ENCODE measurements around the gene NEDD9.

- no peak for TF ChIP-seq CTCF (conservative IDR thresholded peaks at IDR 0.05 in 1 of 2, IDR thresholded peaks at IDR 0.05 in 1 of 2; ENCODE audit: low read depth in 1 of 2, low read length in 2 of 2)
- no peak for TF ChIP-seq EZH2 (IDR thresholded peaks at IDR 0.05; ENCODE audit: low read length, missing control alignments)
Measured at GRCh38 chr6:11193434-11193833, 39.0 kb downstream of the NEDD9 start.

All from fibroblast of lung (primary cell).